Epidermal melanocyte (primary cell): ENCODE results near the gene TMED3.
A peak's percentile ranks its signal among the peaks of the same experiment; 100 is the strongest.

Experiments used
- DNase-seq: peaks from one replicate; pipeline ENCODE4 v3.0.0; 2011; ENCODE audit warnings: low spot score; ENCODE audit not compliant: insufficient read length

Gene TMED3

GRCh38 chr15:79310985-79311900 lies at the start of gene TMED3:
TSS of gene TMED3 (plus strand) at chr15:79311112. CDS start at chr15:79311250, 138 bp downstream.
- peak; percentile 93 for DNase-seq

- no peak for DNase-seq
Measured at GRCh38 chr15:79261836-79262235, 49.1 kb upstream of the TMED3 start.

- no peak for DNase-seq
Measured at GRCh38 chr15:79265167-79265566, 45.7 kb upstream of the TMED3 start.

GRCh38 chr15:79265987-79266579 lies 44.8 kb upstream of the TMED3 start:
- DNase-seq = no peak

GRCh38 chr15:79282371-79283251 lies 28.3 kb upstream of the TMED3 start, which contains the start of gene ANKRD34C:
TSS of gene ANKRD34C (plus strand) at chr15:79282722. CDS start at chr15:79293285, 10,563 bp downstream.
- DNase-seq = no peak

GRCh38 chr15:79283252-79284048 lies 27.5 kb upstream of the TMED3 start:
- peak; percentile 33 for DNase-seq

DNA sequence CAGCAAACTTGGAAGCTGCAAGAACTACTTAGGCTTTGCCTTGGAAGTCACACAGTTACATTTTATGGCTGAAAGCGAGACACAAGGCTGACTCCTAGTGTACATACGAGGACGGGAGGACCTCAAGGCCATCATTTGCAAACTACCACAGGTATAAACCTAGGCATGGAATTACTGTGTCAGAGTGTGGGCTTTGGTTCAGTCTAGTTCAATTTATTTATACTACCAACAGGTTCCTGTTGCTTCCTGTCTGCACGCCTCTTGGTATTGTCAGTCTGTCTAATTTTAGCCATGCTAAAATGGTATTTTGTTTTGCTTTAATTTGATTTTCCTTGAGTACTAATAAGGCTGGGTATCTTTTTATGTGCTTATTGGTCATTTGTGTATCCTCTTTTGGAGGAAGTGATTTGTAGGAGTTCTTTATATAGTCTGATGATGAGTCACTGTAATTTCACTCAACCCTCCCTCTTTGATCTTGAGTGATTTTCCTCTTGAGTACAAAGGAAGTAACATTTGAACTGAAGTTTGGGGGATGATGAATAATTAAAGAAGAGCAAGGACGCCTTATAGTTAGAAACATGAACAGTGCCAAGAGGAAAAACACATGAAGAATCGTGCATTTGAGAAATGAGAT lies 20.2 kb upstream of the TMED3 start:
- DNase-seq = no peak

DNA sequence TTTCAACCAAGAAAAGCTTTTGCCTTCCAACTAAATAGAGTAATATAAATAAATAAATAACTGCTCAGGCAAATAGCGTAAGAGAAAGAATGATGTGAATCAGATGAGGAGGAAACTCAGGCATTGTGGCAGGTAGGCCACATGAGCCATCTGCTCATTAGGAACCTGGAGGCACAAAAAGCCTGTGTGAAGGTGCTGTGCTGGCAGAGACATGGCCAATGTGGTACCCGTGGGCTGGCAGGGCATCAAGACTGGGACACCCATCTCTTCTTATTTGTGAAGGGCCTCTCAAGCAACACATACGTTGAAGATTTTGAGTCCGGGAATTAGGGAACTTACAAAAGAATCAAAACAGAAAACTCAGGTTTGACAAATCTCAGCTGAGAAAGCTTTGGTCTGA lies 18.9 kb upstream of the TMED3 start:
- no peak for DNase-seq

GRCh38 chr15:79294075-79294474 lies 16.8 kb upstream of the TMED3 start:
- no peak for DNase-seq

- DNase-seq = no peak
Measured at GRCh38 chr15:79296583-79296982, 14.3 kb upstream of the TMED3 start.

DNA sequence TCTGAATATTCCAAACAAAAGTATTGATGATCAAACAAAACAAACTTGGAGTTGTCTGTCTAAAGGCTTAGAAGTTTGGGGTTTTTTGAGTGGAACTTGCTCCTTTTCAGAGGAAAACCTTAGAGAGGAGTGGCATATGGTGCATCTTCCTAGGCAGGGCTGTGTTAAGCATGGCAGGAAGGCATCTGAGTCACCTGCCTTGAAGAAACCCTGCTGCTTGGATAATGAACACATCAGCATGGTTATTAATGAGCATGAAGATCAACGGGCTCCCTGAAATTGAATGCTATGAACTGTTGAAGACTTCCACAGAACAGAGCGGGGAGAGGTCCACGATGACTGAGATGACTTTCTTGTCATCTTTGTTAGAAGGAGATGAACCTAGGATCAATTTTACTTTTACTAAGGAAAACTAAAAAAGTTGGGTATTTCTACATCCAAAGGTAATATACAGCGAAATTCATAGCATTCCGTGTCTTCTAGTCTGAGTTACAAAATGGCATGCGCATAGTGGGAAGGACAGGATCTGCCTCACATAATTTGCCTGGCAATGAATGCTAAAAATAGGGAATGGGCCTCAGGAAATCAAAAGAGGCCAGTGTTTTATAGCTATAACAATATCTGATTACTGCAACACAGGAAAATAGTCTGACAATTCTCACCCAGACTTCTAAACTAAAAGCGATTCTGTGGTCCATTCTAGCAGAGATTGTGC lies 11.6 kb upstream of the TMED3 start:
- no peak for DNase-seq

DNA sequence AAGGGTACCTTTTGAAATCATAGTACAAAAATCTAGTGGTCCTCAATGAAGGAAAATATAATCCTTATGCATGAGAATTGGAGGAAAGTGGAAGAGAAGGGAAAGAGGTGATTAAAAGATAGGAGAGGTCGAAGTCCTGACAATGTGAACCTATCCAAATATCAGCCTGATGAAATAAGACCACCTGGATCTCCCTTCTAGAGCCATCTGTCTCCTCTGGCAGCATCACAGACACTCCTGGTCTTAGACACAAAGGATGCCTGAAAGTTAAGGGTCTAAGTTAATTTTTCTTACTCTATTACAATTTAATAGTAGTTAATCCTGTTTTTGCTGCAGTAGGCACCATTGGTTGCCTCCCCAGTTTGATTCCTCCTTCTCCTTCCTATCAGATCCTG lies 11.1 kb upstream of the TMED3 start:
- DNase-seq = no peak

- no peak for DNase-seq
Measured at GRCh38 chr15:79307251-79307650, 3.7 kb upstream of the TMED3 start.

DNA sequence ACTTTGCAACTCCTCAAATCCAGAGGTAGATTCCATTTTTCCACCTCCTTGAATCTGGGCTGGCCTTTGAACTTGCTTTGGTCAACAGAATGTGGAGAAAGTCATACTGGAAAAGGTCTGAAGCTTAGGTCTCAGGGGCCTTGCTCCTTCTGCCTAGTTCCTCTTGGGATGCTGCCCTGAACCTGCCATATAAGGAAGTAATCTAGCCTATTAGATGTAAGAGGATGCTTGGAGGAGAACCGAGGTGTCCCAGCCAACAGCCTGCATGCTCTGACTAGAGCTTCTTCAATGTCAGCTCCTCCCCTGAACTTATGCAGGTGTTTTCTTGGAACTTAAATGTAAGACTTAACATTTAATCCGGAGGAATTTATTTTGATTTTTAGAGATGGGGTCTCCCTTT lies 2.0 kb upstream of the TMED3 start:
- DNase-seq = no peak

DNA sequence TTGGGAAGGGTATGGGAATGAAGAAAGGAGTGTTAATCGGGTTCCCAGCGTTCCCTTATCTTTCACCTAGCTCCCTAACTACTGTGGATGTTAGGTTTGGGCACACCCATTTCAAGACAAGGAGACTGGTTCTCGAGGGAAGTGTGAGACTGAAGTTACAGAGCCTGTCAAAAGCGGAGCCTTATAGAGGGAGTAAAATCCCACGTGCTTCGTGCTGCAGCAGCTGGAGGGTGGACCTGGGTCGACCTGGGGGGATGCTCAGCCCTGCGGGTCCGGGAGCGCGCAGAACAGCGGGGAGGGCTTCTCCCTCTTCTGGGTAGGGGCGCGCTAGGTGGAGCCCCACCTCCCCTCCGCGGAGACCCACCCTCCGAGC lies 314 bp upstream of the TMED3 start:
- peak; percentile 40 for DNase-seq

- DNase-seq = no peak
Measured at GRCh38 chr15:79311901-79312553, 1.1 kb downstream of the TMED3 start.

DNA sequence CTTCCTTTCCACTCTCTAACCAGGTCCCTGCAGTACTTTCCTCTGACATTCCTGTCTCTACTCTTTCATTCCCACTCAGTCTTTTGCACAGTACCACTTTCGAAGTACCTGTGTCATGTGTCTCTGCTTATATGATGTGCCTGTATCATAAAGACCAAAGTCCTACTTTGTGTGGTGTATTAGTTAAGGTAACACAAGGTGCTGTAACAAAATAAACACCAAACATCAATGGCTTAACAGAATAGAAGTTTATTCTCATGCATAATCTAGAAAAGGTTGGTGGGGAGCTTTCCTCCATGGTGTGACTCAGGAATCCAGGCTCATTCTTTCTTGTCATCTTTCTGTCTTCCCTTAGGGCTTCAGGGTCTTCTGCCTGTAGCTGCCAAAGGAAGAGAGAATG lies 3.3 kb downstream of the TMED3 start:
- no peak for DNase-seq

- no peak for DNase-seq
Measured at GRCh38 chr15:79314811-79315210, 3.9 kb downstream of the TMED3 start.

DNA sequence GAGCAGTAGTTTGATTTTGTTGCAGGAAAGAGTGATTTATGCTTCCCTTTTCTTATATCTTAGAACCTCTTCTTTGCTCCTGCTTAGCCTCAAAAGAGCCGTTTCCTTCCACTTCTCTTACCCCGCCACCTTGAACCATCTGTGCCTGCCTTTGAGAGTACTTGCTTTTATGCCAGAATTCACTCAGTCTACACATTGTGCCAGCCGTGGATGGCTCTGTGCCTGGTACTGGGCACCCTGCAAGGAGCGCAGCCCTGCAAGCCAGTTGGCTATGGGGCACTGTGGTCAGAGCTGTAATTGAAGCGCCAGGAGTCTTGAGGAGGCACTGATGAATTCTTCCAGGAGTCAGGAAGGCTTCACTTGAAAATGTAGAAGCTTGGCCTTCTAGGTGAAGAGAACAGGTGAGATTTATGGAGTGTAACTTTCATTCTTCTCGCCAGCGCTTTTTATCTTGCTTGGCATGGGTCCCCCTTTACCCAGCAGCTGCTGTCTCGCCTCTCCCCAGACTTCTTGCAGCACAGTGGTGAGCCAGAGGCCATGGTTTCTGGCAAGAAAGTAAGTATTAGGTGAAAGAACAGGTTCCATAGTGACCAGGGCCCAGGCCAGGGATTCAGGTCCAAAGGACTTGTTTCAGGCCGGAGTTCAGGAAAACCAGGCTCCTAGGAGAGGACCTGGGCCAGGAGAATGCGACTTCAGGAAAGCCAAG lies 4.9 kb downstream of the TMED3 start:
- no peak for DNase-seq
